Endothelial cell of umbilical vein (primary cell): ENCODE measurements around the gene ZNF736. TPM values are rescaled to one million over a fixed set of nuclear protein-coding genes. Genes with fewer than 3 reads are reported as not detected.

Experiments
- BruUV-seq: library from RNA; stranded (reverse); fragments of 400-500 nt; replicated peaks from 2 replicates; lab custom pipeline; 2021; lab: Mats Ljungman, UMichigan
- CTCF ChIA-PET: fragments of 300-600, 350-600 bp; sonication (Branson Sonifier 250); formaldehyde crosslinking; loops from one replicate; lab custom pipeline; 2021; ENCODE audit warnings: antibody characterized with exemption, inconsistent platforms; lab: Charles Lee
- POLR2A ChIA-PET: fragments of 300-600, 350-600 bp; sonication (Branson Sonifier 250); formaldehyde crosslinking; loops from one replicate; lab custom pipeline; 2021; ENCODE audit warnings: antibody characterized with exemption, inconsistent platforms; lab: Charles Lee
- DNase-seq: peaks from one replicate; pipeline ENCODE4 v3.0.0-alpha.2; 2011; ENCODE audit warnings: low read depth, low spot score
- FAIRE-seq: peaks from 2 replicates; lab custom pipeline; 2011; peaks lifted over from hg19 to GRCh38; lab: Jason Lieb, UNC
- H2AFZ ChIP-seq: 2 replicates; pipeline ENCODE4 v1.6.0; 2012; ENCODE audit warnings: low read depth, low read length, control low read depth, inconsistent platforms
- H3K27ac ChIP-seq: 2 replicates; pipeline ENCODE4 v1.5.1; 2011; ENCODE audit warnings: low read depth, mild to moderate bottlenecking, control low read depth, low read length, moderate library complexity; ENCODE audit not compliant: insufficient read depth
- H3K27me3 ChIP-seq, 2 experiments: 2 replicates each; pipeline versions ENCODE4 v1.6.0 to v1.6.1; 2011; ENCODE audit warnings: low read length in 2 of 2, mixed read lengths in 1 of 2; ENCODE audit not compliant: control insufficient read depth in 2 of 2, insufficient read depth in 2 of 2
- H3K36me3 ChIP-seq, 2 experiments: 2 replicates in 1 of 2; 3 replicates in 1 of 2; pipeline ENCODE4 v1.5.1; 2011; ENCODE audit warnings: low read length in 2 of 2, mild to moderate bottlenecking in 1 of 2, moderate library complexity in 1 of 2; ENCODE audit not compliant: control insufficient read depth in 2 of 2, insufficient read depth in 2 of 2; ENCODE audit errors: extremely low read depth in 1 of 2
- H3K4me1 ChIP-seq: 3 replicates; pipeline ENCODE4 v1.5.1; 2011; ENCODE audit warnings: mild to moderate bottlenecking, low read length; ENCODE audit not compliant: control insufficient read depth, insufficient read depth; ENCODE audit errors: extremely low read depth
- H3K4me2 ChIP-seq: 2 replicates; pipeline ENCODE4 v1.6.1; 2011; ENCODE audit warnings: low read length, control low read depth, mixed read lengths; ENCODE audit not compliant: insufficient read depth
- H3K4me3 ChIP-seq, 3 experiments: fragments of 200-600 bp in 1 of 3; sonication (generic), shearing (Covaris generic) in 1 of 3; replicated peaks in 1 of 3; 2 replicates each; pipeline ENCODE4 v1.5.1; 2011 to 2016; ENCODE audit warnings: control low read depth in 3 of 3, low read length in 3 of 3, mild to moderate bottlenecking in 2 of 3, inconsistent platforms in 1 of 3, low read depth in 1 of 3, moderate library complexity in 1 of 3; ENCODE audit not compliant: insufficient read depth in 1 of 3
- H3K79me2 ChIP-seq: 2 replicates; pipeline ENCODE4 v1.6.0; 2012; ENCODE audit warnings: low read length, inconsistent platforms; ENCODE audit not compliant: control insufficient read depth, insufficient read depth
- H3K9ac ChIP-seq: replicated peaks from 2 replicates; pipeline ENCODE3; 2011; ENCODE audit warnings: low read length, control low read depth; ENCODE audit not compliant: insufficient read depth; ENCODE audit errors: extremely low read depth
- H3K9me1 ChIP-seq: replicated peaks from 3 replicates; pipeline ENCODE4 v1.6.0; 2011; ENCODE audit warnings: mild to moderate bottlenecking, low read length; ENCODE audit not compliant: control insufficient read depth, insufficient read depth; ENCODE audit errors: extremely low read depth
- H3K9me3 ChIP-seq: replicated peaks from 2 replicates; pipeline ENCODE4 v1.5.1; 2012; ENCODE audit warnings: low read length, inconsistent platforms; ENCODE audit not compliant: control insufficient read depth, insufficient read depth
- H4K20me1 ChIP-seq: replicated peaks from 2 replicates; pipeline ENCODE3; 2011; ENCODE audit warnings: mild to moderate bottlenecking, low read length; ENCODE audit not compliant: control insufficient read depth, insufficient read depth; ENCODE audit errors: extremely low read depth
- CTCF ChIP-seq, 2 donors: IDR thresholded peaks; 1 replicate in 1 of 2; 2 replicates in 1 of 2; pipeline ENCODE4 v1.5.1; 2011; ENCODE audit warnings: low read length in 2 of 2, mild to moderate bottlenecking in 2 of 2, moderate library complexity in 2 of 2, control low read depth in 1 of 2, inconsistent platforms in 1 of 2, low read depth in 1 of 2; ENCODE audit not compliant: insufficient read depth in 1 of 2; ENCODE audit errors: extremely low read depth in 1 of 2
- EZH2 ChIP-seq: IDR thresholded peaks from 2 replicates; pipeline ENCODE4 v1.6.1; 2012; ENCODE audit warnings: borderline replicate concordance, low read depth, mild to moderate bottlenecking, moderate library complexity, low read length, inconsistent platforms; ENCODE audit not compliant: severe bottlenecking
- FOS ChIP-seq: IDR thresholded peaks from 2 replicates; pipeline ENCODE4 v1.6.1; 2011; ENCODE audit warnings: mild to moderate bottlenecking, low read length, moderate library complexity, borderline replicate concordance; ENCODE audit not compliant: insufficient read depth
- GATA2 ChIP-seq: IDR thresholded peaks from 2 replicates; pipeline ENCODE4 v1.7.0; 2011; ENCODE audit warnings: low read depth, mild to moderate bottlenecking, moderate library complexity, mixed read lengths, low read length; ENCODE audit not compliant: insufficient read length, insufficient read depth
- JUN ChIP-seq: IDR thresholded peaks from 2 replicates; pipeline ENCODE4 v1.6.1; 2011; ENCODE audit warnings: borderline replicate concordance, low read depth; ENCODE audit not compliant: insufficient read length, insufficient read depth
- MAX ChIP-seq: IDR thresholded peaks from 2 replicates; pipeline ENCODE4 v1.6.1; 2011; ENCODE audit not compliant: insufficient read depth, insufficient read length
- MYC ChIP-seq: IDR thresholded peaks from one replicate; pipeline ENCODE4 v1.6.1; 2011; ENCODE audit warnings: mild to moderate bottlenecking, low read depth, low read length
- POLR2A ChIP-seq: IDR thresholded peaks from 2 replicates; pipeline ENCODE4 v1.6.1; 2012; ENCODE audit warnings: low read depth, mild to moderate bottlenecking, control low read depth, low read length
- POLR2AphosphoS5 ChIP-seq: IDR thresholded peaks from 2 replicates; pipeline ENCODE4 v1.6.1; 2012; ENCODE audit warnings: low read depth, mild to moderate bottlenecking, control low read depth, low read length, moderate library complexity; ENCODE audit not compliant: insufficient read depth
- dilution Hi-C: fragments of 300-500 bp; cut with MboI; formaldehyde crosslinking; loops from one replicate; pipeline ENCODE4 v1.15.0; 2019; ENCODE audit warnings: low sequenced_read_pairs; ENCODE audit not compliant: extremely low pct_ligation_motif_present
- intact Hi-C: fragments of 100-400 bp; cut with micrococcal nuclease; formaldehyde crosslinking; loops from one replicate; pipeline ENCODE4 v1.10.0; 2022
- polyA plus RNA-seq, 4 experiments: library from polyadenylated mRNA; depleted of rRNA in 3 of 4; stranded (reverse) in 3 of 4; unstranded in 1 of 4; fragments of >200 nt; gene quantifications; 2 replicates each; pipeline versions ENCODE4 v1.2.1 to v1.2.3, GENCODE V29; 2011 to 2012; ENCODE audit warnings: missing spikeins in 1 of 4
- total RNA-seq: library from RNA; stranded (reverse); gene quantifications from 2 replicates; pipeline ENCODE4 v1.2.3, GENCODE V29; 2021

Gene ZNF736
- total and polyA plus RNA-seq, 2 donors (not counting 3 experiments of a cell fraction or from before 2014, with no cell fraction given): 1.2 to 9.0 TPM

GRCh38 chr7:64277630-64278029, 36.1 kb upstream of the ZNF736 start:
- FAIRE-seq (no peak), DNase-seq (no peak)
- H3K27ac ChIP-seq: no peak overlapping the region
- dilution Hi-C loops (no loop called here), intact Hi-C loops (no loop called here)
- no TSS peak for BruUV-seq
- no peak overlapping the region for H3K9ac ChIP-seq
- no peaks in the 10 kb centered on the region for H3K4me1 ChIP-seq
- no peaks in the 10 kb centered on the region for H4K20me1 ChIP-seq
- no peak overlapping the region for H2AFZ ChIP-seq
- no peaks in the 10 kb centered on the region for H3K9me1 ChIP-seq
- no peaks in the 10 kb centered on the region for H3K9me3 ChIP-seq
- H3K4me3 ChIP-seq: no peak overlapping the region
- POLR2A ChIA-PET: no interaction called here
- H3K36me3 ChIP-seq: no peaks in the 10 kb centered on the region
- H3K79me2 ChIP-seq: no peaks in the 10 kb centered on the region
- TF ChIP-seq EZH2: no peak
- no peak for TF ChIP-seq POLR2A
- TF ChIP-seq MYC: no peak
- TF ChIP-seq POLR2AphosphoS5: no peak
- no peak for TF ChIP-seq FOS
- TF ChIP-seq JUN: no peak
- no peak for TF ChIP-seq MAX
- TF ChIP-seq GATA2: no peak
- no peak for TF ChIP-seq CTCF (IDR thresholded peaks at IDR 0.05; ENCODE audit: extremely low read depth in 1 of 2, insufficient read depth in 1 of 2, low read depth in 1 of 2, low read length in 2 of 2)
- no peak overlapping the region for H3K4me2 ChIP-seq
- H3K27me3 ChIP-seq: no peaks in the 10 kb centered on the region
- CTCF ChIA-PET: no interaction called here
